Uterus (tissue), 2 donors: ENCODE results near the gene MUC2.

ENCODE experiments used
- CTCF ChIP-seq, 4 experiments: fragments of 200-600 bp in 2 of 4; fragments of 450-650 bp in 2 of 4; sonication (generic) in 2 of 4; IDR thresholded peaks; one replicate each; pipeline ENCODE4 v1.5.1; 2016 to 2019; ENCODE audit warnings: antibody characterized with exemption in 4 of 4, mild to moderate bottlenecking in 2 of 4, moderate library complexity in 1 of 4
- POLR2A ChIP-seq, 2 donors: fragments of 450-650 bp; IDR thresholded peaks; one replicate each; pipeline ENCODE4 v1.6.1; 2016; ENCODE audit warnings: antibody characterized with exemption in 2 of 2, mild to moderate bottlenecking in 1 of 2, moderate library complexity in 1 of 2

GRCh38 chr11:1089738-1090599, 15.3 kb downstream of the MUC2 start:
- no peak for TF ChIP-seq CTCF (IDR thresholded peaks at IDR 0.05)
- TF ChIP-seq POLR2A (IDR thresholded peaks at IDR 0.05) = no peak
